Activated naive CD4-positive, alpha-beta T cell treated with anti-CD3 and anti-CD28 coated beads for 36 hours (primary cell): ENCODE measurements around the gene LEPR. TPM values are rescaled to one million over a fixed set of nuclear protein-coding genes. Genes with fewer than 3 reads are reported as not detected.

ENCODE experiments used
- CTCF ChIA-PET: fragments of 350-600 bp; sonication (Branson Sonifier 250); formaldehyde crosslinking; loops from one replicate; lab custom pipeline; 2021; ENCODE audit warnings: antibody characterized with exemption; lab: Charles Lee
- DNase-seq: peaks from one replicate; pipeline ENCODE4 v3.0.0-alpha.2; 2020
- H3K27ac Mint-ChIP-seq: one replicate; pipeline ENCODE4 v1.8.0; 2021; ENCODE audit warnings: mild to moderate bottlenecking, mixed read lengths
- H3K27me3 Mint-ChIP-seq: one replicate; pipeline ENCODE4 v1.8.0; 2021; ENCODE audit warnings: low read depth, mixed read lengths
- H3K36me3 Mint-ChIP-seq: one replicate; pipeline ENCODE4 v1.8.0; 2021; ENCODE audit warnings: low read depth, mixed read lengths
- H3K4me1 Mint-ChIP-seq: one replicate; pipeline ENCODE4 v1.8.0; 2021; ENCODE audit warnings: low read depth, mixed read lengths
- H3K4me3 Mint-ChIP-seq: one replicate; pipeline ENCODE4 v1.8.0; 2021; ENCODE audit warnings: mild to moderate bottlenecking, moderate library complexity, mixed read lengths
- H3K9me3 Mint-ChIP-seq: one replicate; pipeline ENCODE4 v1.8.0; 2021; ENCODE audit warnings: mixed read lengths
- intact Hi-C: fragments of 100-400 bp; cut with micrococcal nuclease; formaldehyde crosslinking; loops from one replicate; pipeline ENCODE4 v1.15.1; 2023
- total RNA-seq, 2 experiments: library from RNA; stranded (reverse); gene quantifications; one replicate each; pipeline ENCODE4 v1.2.3, GENCODE V29; 2021

Gene LEPR
- total RNA-seq, 2 experiments from 2014 or later, result 2.0 to 2.5 TPM

- DNase-seq, result no peak
- H3K4me3 Mint-ChIP-seq, result no peak overlapping the region
- intact Hi-C loops, result no loop called here
- H3K27ac Mint-ChIP-seq, result no peak overlapping the region
- peaks cover 25% of the 10 kb centered on the region for H3K36me3 Mint-ChIP-seq
- no peaks in the 10 kb centered on the region for H3K27me3 Mint-ChIP-seq
- no peaks in the 10 kb centered on the region for H3K9me3 Mint-ChIP-seq
- peaks cover 6% of the 10 kb centered on the region for H3K4me1 Mint-ChIP-seq
- CTCF ChIA-PET, result interaction anchor here (1.1 to 3.4 kb wide), 5 partner anchors 31 to 555 kb away, joined by 3 to 13 read pairs (median 5); no protein-coding TSS in a partner anchor
Observed at GRCh38 chr1:65429078-65429477, 8.6 kb downstream of the LEPR start.

- Mint-ChIP-seq H3K27me3 (no peaks in the 10 kb centered on the region), H3K9me3 (no peaks in the 10 kb centered on the region), H3K4me1 (no peaks in the 10 kb centered on the region), H3K27ac (no peak overlapping the region), H3K36me3 (peaks cover 23% of the 10 kb centered on the region), H3K4me3 (no peak overlapping the region)
- CTCF ChIA-PET, result interaction anchor here (0.9 to 3.4 kb wide), 8 partner anchors 10 to 555 kb away, joined by 3 to 13 read pairs (median 6); partner anchors contain the start of genes LEPR and LEPROT
- DNase-seq, result no peak
- intact Hi-C loops, result no loop called here
Observed at GRCh38 chr1:65429806-65430205, 9.3 kb downstream of the LEPR start.

GRCh38 chr1:65431111-65431705, 10.7 kb downstream of the LEPR start:
- no peak overlapping the region for H3K27ac Mint-ChIP-seq
- CTCF ChIA-PET, result interaction anchor here (0.7 to 3.4 kb wide), 5 partner anchors 11 to 818 kb away, joined by 3 to 13 read pairs (median 9); partner anchors contain the start of genes LEPR and LEPROT
- no peaks in the 10 kb centered on the region for H3K9me3 Mint-ChIP-seq
- no peaks in the 10 kb centered on the region for H3K27me3 Mint-ChIP-seq
- no peaks in the 10 kb centered on the region for H3K4me1 Mint-ChIP-seq
- H3K36me3 Mint-ChIP-seq, result peaks cover 12% of the 10 kb centered on the region
- DNase-seq, result no peak
- H3K4me3 Mint-ChIP-seq, result no peak overlapping the region
- intact Hi-C loops, result loop anchor here (1.0 kb wide), 1 partner anchor 256 kb away; no protein-coding TSS in a partner anchor

GRCh38 chr1:65432918-65433317, 12.4 kb downstream of the LEPR start:
- intact Hi-C loops, result no loop called here
- Mint-ChIP-seq H3K36me3 (peaks cover 8% of the 10 kb centered on the region), H3K27ac (no peak overlapping the region), H3K4me1 (no peaks in the 10 kb centered on the region), H3K4me3 (no peak overlapping the region), H3K9me3 (no peaks in the 10 kb centered on the region), H3K27me3 (no peaks in the 10 kb centered on the region)
- CTCF ChIA-PET, result interaction anchor here (0.6 kb wide), 1 partner anchor 369 kb away, joined by 3 read pairs; no protein-coding TSS in a partner anchor
- DNase-seq, result no peak

GRCh38 chr1:65434255-65434654, 13.8 kb downstream of the LEPR start:
- CTCF ChIA-PET, result no interaction called here
- H3K27me3 Mint-ChIP-seq, result no peaks in the 10 kb centered on the region
- intact Hi-C loops, result no loop called here
- no peak overlapping the region for H3K27ac Mint-ChIP-seq
- H3K4me3 Mint-ChIP-seq, result no peak overlapping the region
- no peak for DNase-seq
- no peaks in the 10 kb centered on the region for H3K9me3 Mint-ChIP-seq
- peaks cover 5% of the 10 kb centered on the region for H3K36me3 Mint-ChIP-seq
- H3K4me1 Mint-ChIP-seq, result no peaks in the 10 kb centered on the region

GRCh38 chr1:65434760-65435159, 14.3 kb downstream of the LEPR start:
- CTCF ChIA-PET, result interaction anchor here (2.5 kb wide), 1 partner anchor 253 kb away, joined by 8 read pairs; no protein-coding TSS in a partner anchor
- intact Hi-C loops, result no loop called here
- peaks cover 5% of the 10 kb centered on the region for H3K36me3 Mint-ChIP-seq
- H3K27me3 Mint-ChIP-seq, result no peaks in the 10 kb centered on the region
- H3K27ac Mint-ChIP-seq, result no peak overlapping the region
- no peaks in the 10 kb centered on the region for H3K9me3 Mint-ChIP-seq
- no peak overlapping the region for H3K4me3 Mint-ChIP-seq
- H3K4me1 Mint-ChIP-seq, result no peaks in the 10 kb centered on the region
- no peak for DNase-seq

- H3K4me1 Mint-ChIP-seq, result no peaks in the 10 kb centered on the region
- CTCF ChIA-PET, result interaction anchor here (1.2 to 2.5 kb wide), 2 partner anchors 23 to 252 kb away, joined by 5 to 8 read pairs; no protein-coding TSS in a partner anchor
- H3K4me3 Mint-ChIP-seq, result no peak overlapping the region
- intact Hi-C loops, result no loop called here
- peaks cover 5% of the 10 kb centered on the region for H3K36me3 Mint-ChIP-seq
- H3K9me3 Mint-ChIP-seq, result no peaks in the 10 kb centered on the region
- no peaks in the 10 kb centered on the region for H3K27me3 Mint-ChIP-seq
- H3K27ac Mint-ChIP-seq, result no peak overlapping the region
- DNase-seq, result no peak
Observed at GRCh38 chr1:65435987-65436386, 15.5 kb downstream of the LEPR start.

- H3K27ac Mint-ChIP-seq, result no peak overlapping the region
- DNase-seq, result no peak
- CTCF ChIA-PET, result interaction anchor here (0.7 kb wide), 1 partner anchor 201 kb away, joined by 3 read pairs; no protein-coding TSS in a partner anchor
- peaks cover 1% of the 10 kb centered on the region for H3K36me3 Mint-ChIP-seq
- H3K27me3 Mint-ChIP-seq, result no peaks in the 10 kb centered on the region
- H3K4me3 Mint-ChIP-seq, result no peak overlapping the region
- intact Hi-C loops, result no loop called here
- no peaks in the 10 kb centered on the region for H3K4me1 Mint-ChIP-seq
- no peaks in the 10 kb centered on the region for H3K9me3 Mint-ChIP-seq
Observed at GRCh38 chr1:65437616-65438015, 17.1 kb downstream of the LEPR start.

- Mint-ChIP-seq H3K4me1 (no peaks in the 10 kb centered on the region), H3K36me3 (no peaks in the 10 kb centered on the region), H3K4me3 (no peak overlapping the region), H3K9me3 (no peaks in the 10 kb centered on the region), H3K27me3 (no peaks in the 10 kb centered on the region), H3K27ac (no peak overlapping the region)
- intact Hi-C loops, result no loop called here
- CTCF ChIA-PET, result interaction anchor here (0.9 to 1.8 kb wide), 3 partner anchors 18 to 247 kb away, joined by 3 to 6 read pairs (median 3); no protein-coding TSS in a partner anchor
- no peak for DNase-seq
Observed at GRCh38 chr1:65440322-65440900, 19.9 kb downstream of the LEPR start.

GRCh38 chr1:65440915-65441314, 20.4 kb downstream of the LEPR start:
- intact Hi-C loops, result no loop called here
- no peaks in the 10 kb centered on the region for H3K36me3 Mint-ChIP-seq
- H3K4me1 Mint-ChIP-seq, result no peaks in the 10 kb centered on the region
- H3K4me3 Mint-ChIP-seq, result no peak overlapping the region
- no peaks in the 10 kb centered on the region for H3K27me3 Mint-ChIP-seq
- DNase-seq, result no peak
- no peaks in the 10 kb centered on the region for H3K9me3 Mint-ChIP-seq
- CTCF ChIA-PET, result interaction anchor here (0.9 to 1.8 kb wide), 2 partner anchors 17 to 19 kb away, joined by 3 to 6 read pairs; no protein-coding TSS in a partner anchor
- H3K27ac Mint-ChIP-seq, result no peak overlapping the region

- no peak overlapping the region for H3K27ac Mint-ChIP-seq
- CTCF ChIA-PET, result interaction anchor here (0.5 to 1.8 kb wide), 2 partner anchors 18 to 128 kb away, joined by 3 to 6 read pairs; no protein-coding TSS in a partner anchor
- no peaks in the 10 kb centered on the region for H3K9me3 Mint-ChIP-seq
Observed at GRCh38 chr1:65441464-65441863, 21.0 kb downstream of the LEPR start.

GRCh38 chr1:65442442-65442841, 22.0 kb downstream of the LEPR start:
- no peaks in the 10 kb centered on the region for H3K9me3 Mint-ChIP-seq
- H3K4me1 Mint-ChIP-seq, result no peaks in the 10 kb centered on the region
- H3K36me3 Mint-ChIP-seq, result no peaks in the 10 kb centered on the region
- intact Hi-C loops, result no loop called here
- H3K27ac Mint-ChIP-seq, result no peak overlapping the region
- CTCF ChIA-PET, result interaction anchor here (1.2 kb wide), 1 partner anchor 206 kb away, joined by 3 read pairs; no protein-coding TSS in a partner anchor
- no peaks in the 10 kb centered on the region for H3K27me3 Mint-ChIP-seq
- DNase-seq, result no peak
- no peak overlapping the region for H3K4me3 Mint-ChIP-seq

More at GRCh38 chr1:65441464-65441863, 21.0 kb downstream of the LEPR start:
- Mint-ChIP-seq H3K36me3 (no peaks in the 10 kb centered on the region), H3K4me3 (no peak overlapping the region), H3K27me3 (no peaks in the 10 kb centered on the region), H3K4me1 (no peaks in the 10 kb centered on the region)
- intact Hi-C loops, result no loop called here
- no peak for DNase-seq
